ENCODE results near the gene TMEM123.
A peak's percentile ranks its signal among the peaks of the same experiment; 100 is the strongest.

The TMEM123 gene

DNA sequence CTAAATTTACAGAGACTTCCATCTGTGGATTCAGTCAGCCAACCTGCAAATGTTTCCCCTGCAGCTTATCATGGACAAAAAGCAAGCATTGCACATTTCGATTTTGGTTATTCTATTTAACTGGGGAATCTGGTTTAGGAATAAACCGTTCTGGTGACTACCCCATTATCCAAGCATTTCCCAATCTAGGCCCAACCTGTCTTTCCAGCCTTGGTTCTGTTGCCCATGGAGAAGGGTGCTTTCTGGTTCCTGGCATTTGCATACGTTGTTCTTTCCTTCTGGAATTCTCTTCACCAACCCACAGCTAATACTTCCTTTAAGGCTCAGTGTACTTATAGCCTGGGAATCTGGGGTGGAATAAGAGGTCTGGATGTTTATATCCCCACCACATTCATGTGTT lies 1.4 kb upstream of the TMEM123 start (continued):
- TF ChIP-seq, protein P1, sequence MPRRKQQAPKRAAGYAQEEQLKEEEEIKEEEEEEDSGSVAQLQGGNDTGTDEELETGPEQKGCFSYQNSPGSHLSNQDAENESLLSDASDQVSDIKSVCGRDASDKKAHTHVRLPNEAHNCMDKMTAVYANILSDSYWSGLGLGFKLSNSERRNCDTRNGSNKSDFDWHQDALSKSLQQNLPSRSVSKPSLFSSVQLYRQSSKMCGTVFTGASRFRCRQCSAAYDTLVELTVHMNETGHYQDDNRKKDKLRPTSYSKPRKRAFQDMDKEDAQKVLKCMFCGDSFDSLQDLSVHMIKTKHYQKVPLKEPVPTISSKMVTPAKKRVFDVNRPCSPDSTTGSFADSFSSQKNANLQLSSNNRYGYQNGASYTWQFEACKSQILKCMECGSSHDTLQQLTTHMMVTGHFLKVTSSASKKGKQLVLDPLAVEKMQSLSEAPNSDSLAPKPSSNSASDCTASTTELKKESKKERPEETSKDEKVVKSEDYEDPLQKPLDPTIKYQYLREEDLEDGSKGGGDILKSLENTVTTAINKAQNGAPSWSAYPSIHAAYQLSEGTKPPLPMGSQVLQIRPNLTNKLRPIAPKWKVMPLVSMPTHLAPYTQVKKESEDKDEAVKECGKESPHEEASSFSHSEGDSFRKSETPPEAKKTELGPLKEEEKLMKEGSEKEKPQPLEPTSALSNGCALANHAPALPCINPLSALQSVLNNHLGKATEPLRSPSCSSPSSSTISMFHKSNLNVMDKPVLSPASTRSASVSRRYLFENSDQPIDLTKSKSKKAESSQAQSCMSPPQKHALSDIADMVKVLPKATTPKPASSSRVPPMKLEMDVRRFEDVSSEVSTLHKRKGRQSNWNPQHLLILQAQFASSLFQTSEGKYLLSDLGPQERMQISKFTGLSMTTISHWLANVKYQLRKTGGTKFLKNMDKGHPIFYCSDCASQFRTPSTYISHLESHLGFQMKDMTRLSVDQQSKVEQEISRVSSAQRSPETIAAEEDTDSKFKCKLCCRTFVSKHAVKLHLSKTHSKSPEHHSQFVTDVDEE (CRISPR knock-in tag; IDR thresholded peaks at IDR 0.05) = no peak
- TF ChIP-seq ZNF70 (CRISPR knock-in tag; IDR thresholded peaks at IDR 0.05) = no peak
- TF ChIP-seq PPARA (CRISPR knock-in tag; IDR thresholded peaks at IDR 0.05; ENCODE audit: borderline replicate concordance) = no peak

DNA sequence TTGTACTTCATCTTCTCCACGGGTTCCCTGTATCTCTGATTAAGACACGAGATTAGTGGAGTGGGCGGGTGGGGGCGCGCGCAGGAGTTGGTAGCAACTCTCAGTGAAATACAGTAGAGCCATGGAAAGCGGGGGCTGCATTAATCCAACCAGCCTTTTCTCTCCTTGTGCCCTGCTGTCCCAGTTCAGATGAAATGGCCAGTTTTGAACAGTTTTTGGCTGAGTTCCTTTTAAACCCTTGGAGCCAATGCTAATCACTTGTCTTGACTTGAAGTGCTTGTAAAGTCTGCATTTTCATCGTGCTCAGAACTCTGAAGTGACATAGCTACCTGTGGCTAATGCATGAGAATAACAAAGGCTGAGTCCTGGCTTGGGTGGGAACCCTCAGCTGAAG lies 734 bp upstream of the TMEM123 start:
- TF ChIP-seq, protein P2, sequence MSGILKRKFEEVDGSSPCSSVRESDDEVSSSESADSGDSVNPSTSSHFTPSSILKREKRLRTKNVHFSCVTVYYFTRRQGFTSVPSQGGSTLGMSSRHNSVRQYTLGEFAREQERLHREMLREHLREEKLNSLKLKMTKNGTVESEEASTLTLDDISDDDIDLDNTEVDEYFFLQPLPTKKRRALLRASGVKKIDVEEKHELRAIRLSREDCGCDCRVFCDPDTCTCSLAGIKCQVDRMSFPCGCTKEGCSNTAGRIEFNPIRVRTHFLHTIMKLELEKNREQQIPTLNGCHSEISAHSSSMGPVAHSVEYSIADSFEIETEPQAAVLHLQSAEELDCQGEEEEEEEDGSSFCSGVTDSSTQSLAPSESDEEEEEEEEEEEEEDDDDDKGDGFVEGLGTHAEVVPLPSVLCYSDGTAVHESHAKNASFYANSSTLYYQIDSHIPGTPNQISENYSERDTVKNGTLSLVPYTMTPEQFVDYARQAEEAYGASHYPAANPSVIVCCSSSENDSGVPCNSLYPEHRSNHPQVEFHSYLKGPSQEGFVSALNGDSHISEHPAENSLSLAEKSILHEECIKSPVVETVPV (CRISPR knock-in tag; IDR thresholded peaks at IDR 0.05) = no peak
- TF ChIP-seq ZC3H10 (CRISPR knock-in tag; IDR thresholded peaks at IDR 0.05) = no peak
- no peak for TF ChIP-seq SNAI2 (CRISPR knock-in tag; IDR thresholded peaks at IDR 0.05)
- TF ChIP-seq TOX (CRISPR knock-in tag; IDR thresholded peaks at IDR 0.05; ENCODE audit: borderline replicate concordance) = no peak
- TF ChIP-seq ZNF565 (CRISPR knock-in tag; conservative IDR thresholded peaks at IDR 0.05; ENCODE audit: low read depth) = no peak
- no peak for TF ChIP-seq PPARA (CRISPR knock-in tag; IDR thresholded peaks at IDR 0.05; ENCODE audit: borderline replicate concordance)
- TF ChIP-seq ARNTL (CRISPR knock-in tag; IDR thresholded peaks at IDR 0.05; ENCODE audit: borderline replicate concordance, low read depth) = no peak
- no peak for TF ChIP-seq GLIS3 (CRISPR knock-in tag; IDR thresholded peaks at IDR 0.05)
- ATAC-seq = peak; percentile 11

DNA sequence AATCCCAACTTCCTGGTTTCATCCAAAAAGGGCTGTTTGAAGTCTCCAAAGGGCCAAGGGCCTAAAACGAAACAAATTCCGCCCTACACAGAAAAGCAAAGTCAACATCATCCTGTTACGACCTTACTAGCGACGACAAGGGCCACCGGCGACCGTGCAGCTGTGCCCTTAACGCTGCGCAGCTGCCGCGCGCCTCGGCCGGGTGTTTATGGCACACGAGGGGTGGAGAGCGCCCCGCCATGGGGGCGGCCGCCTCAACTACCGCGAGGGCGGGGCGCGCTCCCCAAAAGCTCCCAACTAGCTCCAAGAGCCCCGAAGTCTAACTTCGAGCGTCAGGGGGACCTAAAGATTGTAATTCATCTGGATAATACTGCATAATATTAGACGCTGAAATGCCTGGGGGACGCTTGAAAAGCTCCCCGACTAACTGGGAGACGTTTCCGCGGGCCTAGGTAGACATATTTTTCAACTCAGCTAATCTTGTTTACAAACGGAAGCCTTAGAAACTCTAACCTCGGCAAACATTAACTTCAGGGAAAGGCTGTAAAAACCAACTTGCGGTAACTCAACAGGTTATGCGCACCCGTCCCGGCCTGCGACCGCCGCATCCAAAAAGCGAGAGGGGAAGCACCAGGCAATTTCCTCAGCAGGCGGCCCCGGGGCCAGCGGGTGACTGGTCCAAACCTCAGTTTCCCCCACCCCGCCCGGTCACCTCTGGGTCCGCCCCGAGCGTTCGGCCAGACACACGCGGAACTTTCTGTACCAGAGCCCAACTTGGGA lies 694 bp downstream of the TMEM123 start:
- TF ChIP-seq, protein P3, sequence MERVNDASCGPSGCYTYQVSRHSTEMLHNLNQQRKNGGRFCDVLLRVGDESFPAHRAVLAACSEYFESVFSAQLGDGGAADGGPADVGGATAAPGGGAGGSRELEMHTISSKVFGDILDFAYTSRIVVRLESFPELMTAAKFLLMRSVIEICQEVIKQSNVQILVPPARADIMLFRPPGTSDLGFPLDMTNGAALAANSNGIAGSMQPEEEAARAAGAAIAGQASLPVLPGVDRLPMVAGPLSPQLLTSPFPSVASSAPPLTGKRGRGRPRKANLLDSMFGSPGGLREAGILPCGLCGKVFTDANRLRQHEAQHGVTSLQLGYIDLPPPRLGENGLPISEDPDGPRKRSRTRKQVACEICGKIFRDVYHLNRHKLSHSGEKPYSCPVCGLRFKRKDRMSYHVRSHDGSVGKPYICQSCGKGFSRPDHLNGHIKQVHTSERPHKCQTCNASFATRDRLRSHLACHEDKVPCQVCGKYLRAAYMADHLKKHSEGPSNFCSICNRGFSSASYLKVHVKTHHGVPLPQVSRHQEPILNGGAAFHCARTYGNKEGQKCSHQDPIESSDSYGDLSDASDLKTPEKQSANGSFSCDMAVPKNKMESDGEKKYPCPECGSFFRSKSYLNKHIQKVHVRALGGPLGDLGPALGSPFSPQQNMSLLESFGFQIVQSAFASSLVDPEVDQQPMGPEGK (CRISPR knock-in tag; IDR thresholded peaks at IDR 0.05; ENCODE audit: borderline replicate concordance) = no peak
- TF ChIP-seq ARNTL (CRISPR knock-in tag; IDR thresholded peaks at IDR 0.05; ENCODE audit: borderline replicate concordance, low read depth) = no peak
- TF ChIP-seq, protein P4, sequence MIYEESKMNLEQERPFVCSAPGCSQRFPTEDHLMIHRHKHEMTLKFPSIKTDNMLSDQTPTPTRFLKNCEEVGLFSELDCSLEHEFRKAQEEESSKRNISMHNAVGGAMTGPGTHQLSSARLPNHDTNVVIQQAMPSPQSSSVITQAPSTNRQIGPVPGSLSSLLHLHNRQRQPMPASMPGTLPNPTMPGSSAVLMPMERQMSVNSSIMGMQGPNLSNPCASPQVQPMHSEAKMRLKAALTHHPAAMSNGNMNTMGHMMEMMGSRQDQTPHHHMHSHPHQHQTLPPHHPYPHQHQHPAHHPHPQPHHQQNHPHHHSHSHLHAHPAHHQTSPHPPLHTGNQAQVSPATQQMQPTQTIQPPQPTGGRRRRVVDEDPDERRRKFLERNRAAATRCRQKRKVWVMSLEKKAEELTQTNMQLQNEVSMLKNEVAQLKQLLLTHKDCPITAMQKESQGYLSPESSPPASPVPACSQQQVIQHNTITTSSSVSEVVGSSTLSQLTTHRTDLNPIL (CRISPR knock-in tag; IDR thresholded peaks at IDR 0.05; ENCODE audit: low read depth) = no peak
- TF ChIP-seq BACH2 (CRISPR knock-in tag; IDR thresholded peaks at IDR 0.05; ENCODE audit: borderline replicate concordance) = no peak
- no peak for TF ChIP-seq PPARA (CRISPR knock-in tag; IDR thresholded peaks at IDR 0.05; ENCODE audit: borderline replicate concordance)
- TF ChIP-seq ZNF8 (CRISPR knock-in tag; IDR thresholded peaks at IDR 0.05) = no peak
- TF ChIP-seq, protein P5, sequence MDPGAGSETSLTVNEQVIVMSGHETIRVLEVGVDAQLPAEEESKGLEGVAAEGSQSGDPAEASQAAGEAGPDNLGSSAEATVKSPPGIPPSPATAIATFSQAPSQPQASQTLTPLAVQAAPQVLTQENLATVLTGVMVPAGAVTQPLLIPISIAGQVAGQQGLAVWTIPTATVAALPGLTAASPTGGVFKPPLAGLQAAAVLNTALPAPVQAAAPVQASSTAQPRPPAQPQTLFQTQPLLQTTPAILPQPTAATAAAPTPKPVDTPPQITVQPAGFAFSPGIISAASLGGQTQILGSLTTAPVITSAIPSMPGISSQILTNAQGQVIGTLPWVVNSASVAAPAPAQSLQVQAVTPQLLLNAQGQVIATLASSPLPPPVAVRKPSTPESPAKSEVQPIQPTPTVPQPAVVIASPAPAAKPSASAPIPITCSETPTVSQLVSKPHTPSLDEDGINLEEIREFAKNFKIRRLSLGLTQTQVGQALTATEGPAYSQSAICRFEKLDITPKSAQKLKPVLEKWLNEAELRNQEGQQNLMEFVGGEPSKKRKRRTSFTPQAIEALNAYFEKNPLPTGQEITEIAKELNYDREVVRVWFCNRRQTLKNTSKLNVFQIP (CRISPR knock-in tag; IDR thresholded peaks at IDR 0.05; ENCODE audit: borderline replicate concordance, low read depth) = no peak
- no peak for TF ChIP-seq ZFP3 (CRISPR knock-in tag; IDR thresholded peaks at IDR 0.05)
- no peak for TF ChIP-seq ISL1 (CRISPR knock-in tag; IDR thresholded peaks at IDR 0.05)
- TF ChIP-seq, protein P1 (CRISPR knock-in tag; IDR thresholded peaks at IDR 0.05) = no peak
- TF ChIP-seq GLIS3 (CRISPR knock-in tag; IDR thresholded peaks at IDR 0.05) = no peak
- TF ChIP-seq RARB (CRISPR knock-in tag; IDR thresholded peaks at IDR 0.05) = no peak
- TF ChIP-seq, protein P2 (CRISPR knock-in tag; IDR thresholded peaks at IDR 0.05) = no peak
- no peak for TF ChIP-seq ZC3H10 (CRISPR knock-in tag; IDR thresholded peaks at IDR 0.05)
- TF ChIP-seq OSR1 (CRISPR knock-in tag; IDR thresholded peaks at IDR 0.05) = no peak
- peak; percentile 70 for ATAC-seq
